NCI-H446 (cell line): Measurements from ENCODE around the gene ASPHD1.

Experiments used
- DNase-seq, 2 experiments: peaks; one replicate each; lab custom pipeline; 2025; lab: John Stamatoyannopoulos, UW

The ASPHD1 gene

GRCh38 chr16:29943846-29944799 lies 43.8 kb downstream of the ASPHD1 start:
- no peak for DNase-seq

GRCh38 chr16:29947897-29948296 lies 47.6 kb downstream of the ASPHD1 start:
- DNase-seq = no peak

- DNase-seq = no peak
Measured at GRCh38 chr16:29950806-29951461, 50.6 kb downstream of the ASPHD1 start.

- no peak for DNase-seq
Measured at GRCh38 chr16:29951625-29952365, 51.5 kb downstream of the ASPHD1 start.
